ENCODE measurements around the gene HIRIP3.
"Not testable (repeated sequence)": the region's sequence is repeated elsewhere in the genome, so short reads cannot be mapped to it uniquely, and the experiment has no call there.

HIRIP3 gene

GRCh38 chr16:29995324-29995910, at the start of gene HIRIP3:
Gene HIRIP3, minus strand, starts transcription at chr16:29995617. Its CDS starts 12 bp downstream, at chr16:29995605.
- DNase-seq (ENCODE audit: low read depth), result peak; percentile 75

DNA sequence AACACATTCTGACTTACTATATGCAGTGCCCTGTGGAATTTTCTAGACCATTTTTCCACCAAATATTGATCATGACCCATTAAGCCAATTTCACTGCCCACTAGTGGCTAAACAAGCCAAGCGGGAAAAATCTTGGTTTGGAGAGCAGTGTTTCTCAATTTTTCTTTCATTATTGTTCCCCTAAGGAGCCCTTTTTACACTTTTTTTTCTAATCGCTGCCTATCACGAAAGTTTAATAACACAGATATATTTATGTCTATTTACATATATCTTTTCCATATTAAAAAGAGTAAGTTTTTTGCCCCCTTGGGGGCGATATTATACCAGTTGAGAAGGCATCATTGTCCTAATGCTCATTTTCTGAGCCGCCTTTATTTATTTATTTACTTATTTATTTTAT, 46.4 kb upstream of the HIRIP3 start:
- no peak for DNase-seq (ENCODE audit: low read depth)

DNA sequence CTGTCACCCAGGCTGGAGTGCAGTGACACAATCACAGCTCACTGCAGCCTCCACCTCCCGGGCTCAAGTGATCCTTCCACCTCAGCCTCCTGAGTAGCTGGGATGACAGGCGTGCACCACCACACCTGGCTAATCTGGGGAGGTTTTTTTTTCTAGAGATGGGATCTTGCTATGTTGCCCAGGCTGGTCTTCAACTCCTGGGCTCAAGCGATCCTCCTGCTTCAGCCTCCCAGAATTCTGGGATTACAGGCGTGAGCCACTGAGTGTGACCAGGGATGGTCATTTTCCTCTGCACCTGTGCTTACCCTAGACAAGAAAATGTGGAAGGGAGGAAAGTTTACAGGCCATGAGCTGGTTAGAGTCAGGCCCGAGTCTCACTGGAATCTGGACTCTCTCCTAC, 45.3 kb upstream of the HIRIP3 start:
- DNase-seq (ENCODE audit: low read depth), result not testable (repeated sequence)

GRCh38 chr16:30040221-30040620, 44.8 kb upstream of the HIRIP3 start:
- no peak for DNase-seq (ENCODE audit: low read depth)

GRCh38 chr16:30033270-30033669, 37.9 kb upstream of the HIRIP3 start:
- no peak for DNase-seq (ENCODE audit: low read depth)

DNA sequence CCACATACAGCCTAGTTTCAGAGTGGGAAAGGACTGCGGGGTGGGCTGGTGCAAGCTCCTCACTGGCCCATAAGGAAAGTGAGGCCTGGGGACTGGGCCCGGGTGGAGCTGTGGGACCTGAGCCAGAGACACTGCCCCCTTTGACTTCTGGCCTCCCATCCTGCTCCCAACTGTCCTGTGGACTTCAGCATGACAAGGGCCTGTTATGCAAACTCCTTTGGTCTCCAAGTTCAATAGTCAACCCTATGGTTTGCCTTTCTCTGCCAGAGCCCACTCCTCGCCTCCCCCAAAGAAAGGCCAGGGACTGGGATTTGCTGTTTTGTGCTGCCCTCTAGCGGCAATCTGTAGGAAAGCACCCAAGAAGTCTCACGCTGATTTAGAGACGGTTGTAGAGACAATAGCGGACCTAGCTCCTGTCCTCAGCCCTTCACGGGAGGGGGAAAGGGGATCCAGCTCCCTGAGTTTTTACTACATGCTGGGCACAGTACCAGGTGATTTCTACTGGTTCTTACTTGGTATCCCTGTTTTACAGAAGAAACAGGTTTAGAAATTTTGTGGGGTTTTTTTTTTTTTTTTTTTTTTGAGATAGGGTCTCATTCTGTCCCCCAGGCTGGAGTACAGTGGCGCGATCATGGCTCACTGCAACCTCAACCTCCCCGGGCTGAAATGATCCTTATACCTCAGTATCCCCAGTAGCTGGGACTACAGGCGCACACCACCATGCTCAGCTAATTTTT, 36.8 kb upstream of the HIRIP3 start:
- DNase-seq (ENCODE audit: low read depth), result peak; percentile 32

DNA sequence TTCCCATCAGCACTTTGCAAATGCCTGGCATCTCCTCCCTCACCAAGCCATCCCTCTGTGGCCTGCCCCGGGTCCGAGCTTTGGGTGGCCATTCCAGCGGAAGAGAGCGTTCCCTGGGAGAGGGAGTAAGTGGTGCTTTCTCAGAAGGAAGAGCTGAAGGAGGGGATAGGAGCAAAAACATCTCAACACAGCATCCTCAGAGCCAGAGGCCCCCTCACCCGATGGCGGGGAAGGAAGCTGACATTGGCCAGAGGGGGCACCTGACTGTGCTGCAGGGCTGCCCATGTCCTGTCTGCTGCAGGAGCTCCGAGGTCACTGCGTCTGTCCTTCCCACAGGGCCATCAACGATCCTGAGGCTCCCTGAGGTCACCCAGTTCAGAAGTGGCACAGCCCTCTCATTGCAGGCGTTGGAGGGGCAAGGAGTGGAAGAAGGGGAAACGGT, 36.1 kb upstream of the HIRIP3 start:
- no peak for DNase-seq (ENCODE audit: low read depth)

GRCh38 chr16:30030841-30031413, 35.5 kb upstream of the HIRIP3 start, which contains the start of gene TLCD3B:
Gene TLCD3B, minus strand, starts transcription at chr16:30031271. Its CDS starts 744 bp downstream, at chr16:30030527.
- no peak for DNase-seq (ENCODE audit: low read depth)

DNA sequence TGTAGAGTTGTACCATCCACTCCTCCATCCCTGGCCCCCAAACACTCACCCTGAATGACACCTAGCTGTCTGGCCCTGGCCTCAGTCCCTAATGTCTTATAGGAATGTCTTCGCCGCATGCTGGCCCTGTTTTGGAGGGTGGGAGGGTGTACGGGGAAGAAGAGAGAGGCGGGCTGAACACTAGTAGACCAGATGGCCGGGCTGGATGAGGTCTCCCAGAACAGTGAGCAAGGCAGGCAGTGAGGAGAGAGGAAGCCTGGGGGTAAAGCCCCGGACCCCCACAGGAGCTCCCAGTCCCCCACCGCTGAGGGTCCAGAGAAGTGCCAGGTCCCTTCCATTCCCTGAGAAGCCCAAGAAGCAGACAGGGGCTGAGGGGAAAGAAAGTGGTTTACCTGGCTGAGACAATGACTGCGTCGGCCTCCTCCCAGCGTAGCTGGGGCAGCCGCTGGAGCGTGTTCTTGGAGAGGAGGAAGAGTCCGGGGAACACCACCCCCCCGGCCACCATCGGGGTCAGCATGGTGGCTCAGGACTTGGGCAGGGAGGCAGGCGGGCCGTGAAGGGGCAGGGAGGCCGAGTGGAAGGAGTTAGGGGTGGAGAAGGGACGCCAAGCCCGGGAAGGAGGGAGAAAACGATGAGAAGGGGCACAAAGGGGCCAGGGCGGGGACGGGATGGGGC, 34.7 kb upstream of the HIRIP3 start:
- no peak for DNase-seq (ENCODE audit: low read depth)

GRCh38 chr16:30028438-30029076, 33.1 kb upstream of the HIRIP3 start:
- DNase-seq (ENCODE audit: low read depth), result no peak

GRCh38 chr16:30027588-30028437, 32.4 kb upstream of the HIRIP3 start:
- no peak for DNase-seq (ENCODE audit: low read depth)

GRCh38 chr16:30026449-30026848, 31.0 kb upstream of the HIRIP3 start:
- DNase-seq (ENCODE audit: low read depth), result no peak

GRCh38 chr16:30025574-30025973, 30.2 kb upstream of the HIRIP3 start:
- DNase-seq (ENCODE audit: low read depth), result no peak

- DNase-seq (ENCODE audit: low read depth), result no peak
These were observed 29.7 kb upstream of the HIRIP3 start for GRCh38 chr16:30025156-30025555.

DNA sequence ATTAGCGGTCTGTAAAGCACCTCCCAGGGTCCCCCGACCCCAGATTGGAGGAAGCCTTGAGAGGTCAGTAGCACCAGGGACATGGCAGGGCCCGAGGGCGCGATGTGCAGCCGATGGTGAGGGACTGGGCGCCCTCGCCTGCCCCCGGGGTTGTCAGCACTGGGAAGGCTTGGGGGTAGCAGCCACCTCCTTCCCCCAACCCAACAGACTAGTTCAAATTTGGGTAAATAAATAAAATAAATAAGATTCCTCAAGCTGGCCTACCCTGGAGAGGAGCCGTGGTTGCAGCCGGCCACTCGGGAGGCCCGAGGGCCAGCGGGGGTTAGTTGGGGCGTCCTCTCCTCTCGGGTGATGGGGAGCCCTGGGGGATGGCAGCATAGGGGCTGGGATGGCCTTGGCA, 29.0 kb upstream of the HIRIP3 start:
- DNase-seq (ENCODE audit: low read depth), result no peak

- DNase-seq (ENCODE audit: low read depth), result no peak
These were observed 28.2 kb upstream of the HIRIP3 start for GRCh38 chr16:30023586-30023985.

GRCh38 chr16:30022887-30023286, 27.5 kb upstream of the HIRIP3 start, which contains the start of gene C16orf92:
Gene C16orf92, plus strand, starts transcription at chr16:30023198. Its CDS starts 143 bp downstream, at chr16:30023341.
- DNase-seq (ENCODE audit: low read depth), result no peak

GRCh38 chr16:30018731-30019158, 23.3 kb upstream of the HIRIP3 start:
- no peak for DNase-seq (ENCODE audit: low read depth)

GRCh38 chr16:30017937-30018336, 22.5 kb upstream of the HIRIP3 start:
- DNase-seq (ENCODE audit: low read depth), result not testable (repeated sequence)

GRCh38 chr16:30017277-30017656, 21.9 kb upstream of the HIRIP3 start:
- no peak for DNase-seq (ENCODE audit: low read depth)
